Effector memory CD4-positive, alpha-beta T cell (primary cell): ENCODE data around the gene CA6.

Experiments used
- DNase-seq, 3 donors: peaks; one replicate each; pipeline ENCODE4 v3.0.0-alpha.2; 2020
- H3K27ac ChIP-seq: 2 replicates; pipeline ENCODE4 v1.7.0; 2013; ENCODE audit warnings: mild to moderate bottlenecking, low read length, moderate library complexity; ENCODE audit not compliant: insufficient read depth, poor library complexity, severe bottlenecking
- H3K27me3 ChIP-seq: replicated peaks from 2 replicates; pipeline ENCODE4 v1.7.0; 2013; ENCODE audit warnings: mild to moderate bottlenecking, low read length; ENCODE audit not compliant: insufficient read depth, control insufficient read depth, poor library complexity, severe bottlenecking
- H3K36me3 ChIP-seq: 2 replicates; pipeline ENCODE4 v1.7.0; 2013; ENCODE audit warnings: mild to moderate bottlenecking, low read length, moderate library complexity; ENCODE audit not compliant: control insufficient read depth, insufficient read depth
- H3K4me1 ChIP-seq: 2 replicates; pipeline ENCODE4 v1.7.0; 2013; ENCODE audit warnings: low read length, mild to moderate bottlenecking; ENCODE audit not compliant: control insufficient read depth, insufficient read depth, poor library complexity, severe bottlenecking
- H3K4me3 ChIP-seq: 2 replicates; pipeline ENCODE4 v1.7.0; 2013; ENCODE audit warnings: low read length, low read depth, mild to moderate bottlenecking; ENCODE audit not compliant: insufficient read depth, poor library complexity, severe bottlenecking
- H3K9me3 ChIP-seq: 2 replicates; pipeline ENCODE4 v1.7.0; 2013; ENCODE audit warnings: mild to moderate bottlenecking, low read length, moderate library complexity; ENCODE audit not compliant: control insufficient read depth

Gene CA6

DNA sequence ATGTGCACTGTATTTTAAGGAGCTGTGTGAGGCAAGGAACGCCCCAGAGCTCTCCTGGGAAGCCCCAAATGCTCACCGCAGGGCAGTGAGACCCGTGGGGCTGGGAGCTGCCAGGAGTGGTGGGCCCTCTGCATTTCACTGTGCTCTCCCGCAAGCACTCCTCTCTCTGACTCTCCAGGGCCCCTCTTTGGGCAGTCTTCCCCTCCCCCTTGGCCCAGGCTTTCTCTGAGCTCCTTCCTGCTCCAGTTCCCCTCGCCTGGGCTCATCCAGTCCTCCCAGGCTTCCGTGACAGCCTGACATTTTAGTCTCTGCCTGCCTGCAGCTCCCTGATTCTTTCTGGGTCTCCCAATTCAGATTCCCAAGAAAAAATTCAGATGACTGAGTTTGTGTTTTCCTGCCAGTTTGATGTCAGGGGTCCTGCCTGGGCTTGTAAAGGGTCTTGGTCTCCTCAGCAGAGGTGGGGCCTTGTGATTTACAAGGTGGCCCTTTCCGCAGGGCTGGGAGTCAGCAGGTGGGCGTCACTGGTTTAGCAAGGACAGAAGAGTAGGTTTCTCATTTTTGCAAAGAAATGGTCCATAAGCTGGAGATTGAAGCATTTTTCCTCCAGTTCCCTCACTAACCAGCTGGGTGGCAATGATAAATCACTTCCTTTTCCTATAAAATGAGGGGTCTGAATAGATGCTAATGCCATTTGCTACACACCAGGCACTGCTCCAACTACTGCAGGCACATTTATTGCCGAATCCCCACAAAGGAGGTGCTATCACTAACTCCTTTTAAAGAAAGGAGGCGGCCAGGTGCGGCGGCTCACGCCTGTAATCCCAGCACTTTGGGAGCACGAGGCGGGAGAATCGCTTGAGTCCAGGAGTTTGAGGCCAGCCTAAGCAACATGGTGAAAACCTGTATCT, 1.9 kb upstream of the CA6 start:
- peaks cover 43% of the 10 kb centered on the region for H3K4me1 ChIP-seq
- H3K36me3 ChIP-seq = no peaks in the 10 kb centered on the region
- H3K27me3 ChIP-seq = no peaks in the 10 kb centered on the region
- DNase-seq = no peak
- H3K4me3 ChIP-seq = no peak overlapping the region
- H3K27ac ChIP-seq = no peak overlapping the region
- no peaks in the 10 kb centered on the region for H3K9me3 ChIP-seq

DNA sequence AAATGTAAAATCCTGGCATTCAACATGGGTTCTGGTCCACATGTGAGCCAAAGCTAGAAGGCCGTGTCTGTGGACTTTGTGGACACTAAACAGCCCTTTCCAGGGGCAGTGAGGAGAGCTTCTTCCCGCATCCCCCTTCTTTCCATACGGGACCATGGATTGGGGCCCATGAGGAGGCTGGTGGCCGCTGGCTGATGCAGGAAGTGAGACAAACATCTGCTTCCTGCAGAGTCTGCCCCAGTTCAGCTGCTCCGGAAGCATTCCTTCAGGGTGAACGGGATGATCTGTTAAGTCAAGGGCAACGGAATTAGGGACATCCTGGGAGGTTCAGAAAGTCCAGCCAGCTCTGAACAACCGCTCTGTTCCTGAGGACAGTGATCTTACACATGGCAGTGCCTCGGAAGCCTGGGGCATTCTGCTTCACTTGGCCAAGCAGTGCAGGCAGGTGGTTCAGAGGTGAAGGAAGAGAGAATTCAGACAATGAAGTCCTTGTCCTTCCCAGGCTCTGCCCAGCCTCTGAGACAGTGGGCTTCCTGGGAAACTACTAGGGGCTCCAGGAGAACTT, 1.5 kb downstream of the CA6 start:
- no peak overlapping the region for H3K4me3 ChIP-seq
- H3K27ac ChIP-seq = peak overlapping the region; percentile 36
- H3K36me3 ChIP-seq = no peaks in the 10 kb centered on the region
- H3K27me3 ChIP-seq = no peaks in the 10 kb centered on the region
- peaks cover 32% of the 10 kb centered on the region for H3K4me1 ChIP-seq
- DNase-seq = no peak
- H3K9me3 ChIP-seq = no peaks in the 10 kb centered on the region

- no peaks in the 10 kb centered on the region for H3K36me3 ChIP-seq
- H3K4me1 ChIP-seq = peaks cover 26% of the 10 kb centered on the region
- no peaks in the 10 kb centered on the region for H3K27me3 ChIP-seq
- H3K4me3 ChIP-seq = no peak overlapping the region
- no peak for DNase-seq
- no peak overlapping the region for H3K27ac ChIP-seq
- no peaks in the 10 kb centered on the region for H3K9me3 ChIP-seq
These were observed 4.6 kb downstream of the CA6 start for GRCh38 chr1:8950309-8950708.

- DNase-seq = no peak
- no peak overlapping the region for H3K4me3 ChIP-seq
- H3K9me3 ChIP-seq = no peaks in the 10 kb centered on the region
- no peak overlapping the region for H3K27ac ChIP-seq
- no peaks in the 10 kb centered on the region for H3K36me3 ChIP-seq
- peaks cover 16% of the 10 kb centered on the region for H3K4me1 ChIP-seq
- no peaks in the 10 kb centered on the region for H3K27me3 ChIP-seq
These were observed 5.6 kb downstream of the CA6 start for GRCh38 chr1:8951231-8951630.

DNA sequence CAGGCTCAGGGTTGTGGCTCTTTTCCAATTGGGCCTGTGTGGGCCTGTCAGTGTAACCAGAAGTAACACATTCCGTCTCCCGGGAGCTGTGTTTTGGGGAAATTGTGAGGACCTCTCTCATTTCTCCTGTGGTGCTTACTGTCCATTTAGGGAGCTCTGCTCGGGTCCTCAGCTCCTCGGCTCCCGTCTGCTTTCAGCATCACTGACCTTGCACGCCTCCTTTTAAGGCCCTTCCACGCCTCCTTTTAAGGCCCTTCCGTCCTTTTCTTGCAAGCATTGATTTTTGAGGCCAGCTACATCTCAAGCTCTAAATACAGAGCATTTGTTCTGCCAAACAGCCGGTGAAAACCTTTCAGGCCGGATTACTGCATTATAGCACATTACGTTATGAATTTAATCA, 9.7 kb downstream of the CA6 start:
- no peaks in the 10 kb centered on the region for H3K36me3 ChIP-seq
- H3K4me3 ChIP-seq = no peak overlapping the region
- H3K27me3 ChIP-seq = no peaks in the 10 kb centered on the region
- DNase-seq = no peak
- H3K27ac ChIP-seq = no peak overlapping the region
- H3K9me3 ChIP-seq = no peaks in the 10 kb centered on the region
- H3K4me1 ChIP-seq = no peaks in the 10 kb centered on the region

GRCh38 chr1:8956461-8957349, 11.0 kb downstream of the CA6 start:
- no peak overlapping the region for H3K27ac ChIP-seq
- H3K4me3 ChIP-seq = no peak overlapping the region
- no peaks in the 10 kb centered on the region for H3K36me3 ChIP-seq
- DNase-seq = no peak
- no peaks in the 10 kb centered on the region for H3K27me3 ChIP-seq
- H3K9me3 ChIP-seq = no peaks in the 10 kb centered on the region
- H3K4me1 ChIP-seq = no peaks in the 10 kb centered on the region

DNA sequence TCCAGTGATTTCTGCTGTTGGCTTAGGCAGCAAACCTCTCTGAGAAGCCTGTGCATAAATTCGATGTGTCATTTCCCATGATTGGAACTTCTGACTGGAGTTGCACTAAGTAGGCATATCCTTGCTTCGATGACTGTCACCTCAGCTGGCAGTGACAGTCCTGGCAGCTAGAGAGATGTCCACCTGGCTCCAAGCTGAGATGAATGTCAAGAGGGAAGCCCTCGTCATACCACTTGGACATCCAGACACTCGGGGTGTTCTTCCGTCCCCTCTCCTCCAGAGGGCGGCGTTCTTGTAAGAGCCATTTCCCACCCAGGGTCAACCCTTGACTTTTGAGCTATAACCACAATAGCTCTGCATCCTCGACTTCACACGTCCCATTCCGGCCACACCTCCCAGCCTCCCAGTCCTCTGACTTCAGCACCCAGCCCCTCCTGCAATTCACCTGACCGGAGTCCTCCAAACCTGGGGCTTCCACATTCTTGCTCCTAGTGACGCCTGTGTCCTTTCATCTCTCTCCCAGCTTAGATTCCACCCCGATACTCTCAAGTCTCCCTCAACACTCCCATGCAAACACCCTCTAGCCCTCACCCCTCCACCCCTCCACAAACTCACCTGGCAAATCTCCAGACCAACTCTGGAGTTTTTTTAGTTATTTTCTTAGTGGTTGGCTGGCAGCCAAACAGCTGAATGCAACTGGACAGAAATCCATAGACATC, 17.3 kb downstream of the CA6 start:
- Histone ChIP-seq H3K27ac (no peak overlapping the region), H3K27me3 (no peaks in the 10 kb centered on the region), H3K36me3 (no peaks in the 10 kb centered on the region), H3K4me3 (no peak overlapping the region), H3K9me3 (no peaks in the 10 kb centered on the region), H3K4me1 (no peaks in the 10 kb centered on the region)
- no peak for DNase-seq

- H3K27ac ChIP-seq = no peak overlapping the region
- no peaks in the 10 kb centered on the region for H3K4me1 ChIP-seq
- no peaks in the 10 kb centered on the region for H3K9me3 ChIP-seq
- no peak for DNase-seq
- H3K4me3 ChIP-seq = no peak overlapping the region
- H3K27me3 ChIP-seq = no peaks in the 10 kb centered on the region
- H3K36me3 ChIP-seq = no peaks in the 10 kb centered on the region
These were observed 18.3 kb downstream of the CA6 start for GRCh38 chr1:8963963-8964362.

- Histone ChIP-seq H3K4me1 (peaks cover 4% of the 10 kb centered on the region), H3K36me3 (no peaks in the 10 kb centered on the region)
- no peak for DNase-seq
These were observed 19.6 kb downstream of the CA6 start for GRCh38 chr1:8965121-8965820.

More at GRCh38 chr1:8965121-8965820, 19.6 kb downstream of the CA6 start:
- no peak overlapping the region for H3K4me3 ChIP-seq
- H3K27me3 ChIP-seq = no peaks in the 10 kb centered on the region
- no peak overlapping the region for H3K27ac ChIP-seq
- no peaks in the 10 kb centered on the region for H3K9me3 ChIP-seq
